Measurements from ENCODE around the gene ARMC5.

DNA sequence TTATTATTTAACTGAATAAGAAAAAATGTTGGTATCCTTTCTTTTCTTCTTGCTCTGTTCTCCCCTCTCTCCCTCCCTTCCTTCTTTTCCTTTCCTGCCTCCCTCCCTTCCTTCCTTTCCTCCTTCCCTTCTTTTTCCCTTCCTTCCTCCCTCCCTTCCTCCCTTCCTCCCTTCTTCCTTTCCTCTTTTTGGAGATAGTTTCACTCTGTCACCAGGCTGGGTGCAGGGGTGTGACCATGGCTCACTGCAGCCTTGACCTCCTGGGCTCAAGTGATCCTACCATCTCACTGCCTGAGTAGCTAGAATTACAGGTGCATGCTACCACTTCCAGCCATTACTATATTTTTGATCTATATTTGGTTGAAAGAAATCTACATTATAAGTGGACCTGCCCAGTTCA is 54.6 kb downstream of the ARMC5 start:
- no peak for TF ChIP-seq EZH2 (IDR thresholded peaks at IDR 0.05; ENCODE audit: borderline replicate concordance, low read depth, low read length, poor library complexity, severe bottlenecking)
- TF ChIP-seq, protein P1, sequence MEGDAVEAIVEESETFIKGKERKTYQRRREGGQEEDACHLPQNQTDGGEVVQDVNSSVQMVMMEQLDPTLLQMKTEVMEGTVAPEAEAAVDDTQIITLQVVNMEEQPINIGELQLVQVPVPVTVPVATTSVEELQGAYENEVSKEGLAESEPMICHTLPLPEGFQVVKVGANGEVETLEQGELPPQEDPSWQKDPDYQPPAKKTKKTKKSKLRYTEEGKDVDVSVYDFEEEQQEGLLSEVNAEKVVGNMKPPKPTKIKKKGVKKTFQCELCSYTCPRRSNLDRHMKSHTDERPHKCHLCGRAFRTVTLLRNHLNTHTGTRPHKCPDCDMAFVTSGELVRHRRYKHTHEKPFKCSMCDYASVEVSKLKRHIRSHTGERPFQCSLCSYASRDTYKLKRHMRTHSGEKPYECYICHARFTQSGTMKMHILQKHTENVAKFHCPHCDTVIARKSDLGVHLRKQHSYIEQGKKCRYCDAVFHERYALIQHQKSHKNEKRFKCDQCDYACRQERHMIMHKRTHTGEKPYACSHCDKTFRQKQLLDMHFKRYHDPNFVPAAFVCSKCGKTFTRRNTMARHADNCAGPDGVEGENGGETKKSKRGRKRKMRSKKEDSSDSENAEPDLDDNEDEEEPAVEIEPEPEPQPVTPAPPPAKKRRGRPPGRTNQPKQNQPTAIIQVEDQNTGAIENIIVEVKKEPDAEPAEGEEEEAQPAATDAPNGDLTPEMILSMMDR (conservative IDR thresholded peaks at IDR 0.05; ENCODE audit: low read depth, low read length): no peak

Measured in A673 (cell line).